Neural progenitor cell (in vitro differentiated cells): ENCODE measurements around the gene CTDNEP1.

Experiments used
- CTCF ChIP-seq: fragments of 200-600 bp; sonication (generic); IDR thresholded peaks from 2 replicates; pipeline ENCODE4 v1.5.1; 2017; ENCODE audit warnings: antibody characterized with exemption, mild to moderate bottlenecking
- EZH2 ChIP-seq: fragments of 200-600 bp; sonication (generic); IDR thresholded peaks from 2 replicates; pipeline ENCODE4 v1.6.1; 2017; ENCODE audit warnings: antibody characterized with exemption, mild to moderate bottlenecking, moderate library complexity
- EZH2phosphoT487 ChIP-seq: fragments of 200-600 bp; sonication (generic); IDR thresholded peaks from 2 replicates; pipeline ENCODE4 v1.6.1; 2017; ENCODE audit warnings: antibody characterized with exemption

GRCh38 chr17:7256766-7257456 is 5.4 kb upstream of the CTDNEP1 start:
- TF ChIP-seq CTCF (no peak), EZH2phosphoT487 (no peak), EZH2 (no peak)
